GM10248 (cell line): ENCODE data around the gene PACSIN1.

Experiments used
- CTCF ChIA-PET: fragments of 300-600 bp; sonication (Branson Sonifier 250); formaldehyde crosslinking; extraction: SDS; loops from one replicate; lab custom pipeline; 2021; ENCODE audit warnings: antibody characterized with exemption; lab: Yijun Ruan, JAX
- POLR2A ChIA-PET: fragments of 350-650 bp; sonication (Branson Sonifier 250); formaldehyde crosslinking; extraction: SDS; loops from one replicate; lab custom pipeline; 2020; ENCODE audit warnings: antibody characterized with exemption; lab: Yijun Ruan, JAX
- DNase-seq: peaks from one replicate; pipeline ENCODE4 v3.0.0; 2012; ENCODE audit errors: extremely low spot score
- TF ChIP-seq, protein P1 (sequence below): IDR thresholded peaks from 2 replicates; pipeline ENCODE4 v1.5.1; 2012; ENCODE audit warnings: mild to moderate bottlenecking, low read depth; ENCODE audit errors: extremely low read depth, missing control alignments, control extremely low read depth

PACSIN1 gene

GRCh38 chr6:34515473-34516387, 49.9 kb downstream of the PACSIN1 start:
- POLR2A ChIA-PET = no interaction called here
- CTCF ChIA-PET = no interaction called here
- no peak for DNase-seq
- TF ChIP-seq, protein P1, sequence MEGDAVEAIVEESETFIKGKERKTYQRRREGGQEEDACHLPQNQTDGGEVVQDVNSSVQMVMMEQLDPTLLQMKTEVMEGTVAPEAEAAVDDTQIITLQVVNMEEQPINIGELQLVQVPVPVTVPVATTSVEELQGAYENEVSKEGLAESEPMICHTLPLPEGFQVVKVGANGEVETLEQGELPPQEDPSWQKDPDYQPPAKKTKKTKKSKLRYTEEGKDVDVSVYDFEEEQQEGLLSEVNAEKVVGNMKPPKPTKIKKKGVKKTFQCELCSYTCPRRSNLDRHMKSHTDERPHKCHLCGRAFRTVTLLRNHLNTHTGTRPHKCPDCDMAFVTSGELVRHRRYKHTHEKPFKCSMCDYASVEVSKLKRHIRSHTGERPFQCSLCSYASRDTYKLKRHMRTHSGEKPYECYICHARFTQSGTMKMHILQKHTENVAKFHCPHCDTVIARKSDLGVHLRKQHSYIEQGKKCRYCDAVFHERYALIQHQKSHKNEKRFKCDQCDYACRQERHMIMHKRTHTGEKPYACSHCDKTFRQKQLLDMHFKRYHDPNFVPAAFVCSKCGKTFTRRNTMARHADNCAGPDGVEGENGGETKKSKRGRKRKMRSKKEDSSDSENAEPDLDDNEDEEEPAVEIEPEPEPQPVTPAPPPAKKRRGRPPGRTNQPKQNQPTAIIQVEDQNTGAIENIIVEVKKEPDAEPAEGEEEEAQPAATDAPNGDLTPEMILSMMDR = no peak

GRCh38 chr6:34516391-34517324, 50.8 kb downstream of the PACSIN1 start:
- POLR2A ChIA-PET = no interaction called here
- CTCF ChIA-PET = no interaction called here
- TF ChIP-seq, protein P1 = no peak
- DNase-seq = no peak

GRCh38 chr6:34517461-34517881, 51.6 kb downstream of the PACSIN1 start:
- POLR2A ChIA-PET = no interaction called here
- TF ChIP-seq, protein P1 = no peak
- CTCF ChIA-PET = no interaction called here
- no peak for DNase-seq

- TF ChIP-seq, protein P1 = no peak
- no peak for DNase-seq
- ChIA-PET POLR2A (no interaction called here), CTCF (no interaction called here)
Observed at GRCh38 chr6:34517966-34518365, 52.1 kb downstream of the PACSIN1 start.

DNA sequence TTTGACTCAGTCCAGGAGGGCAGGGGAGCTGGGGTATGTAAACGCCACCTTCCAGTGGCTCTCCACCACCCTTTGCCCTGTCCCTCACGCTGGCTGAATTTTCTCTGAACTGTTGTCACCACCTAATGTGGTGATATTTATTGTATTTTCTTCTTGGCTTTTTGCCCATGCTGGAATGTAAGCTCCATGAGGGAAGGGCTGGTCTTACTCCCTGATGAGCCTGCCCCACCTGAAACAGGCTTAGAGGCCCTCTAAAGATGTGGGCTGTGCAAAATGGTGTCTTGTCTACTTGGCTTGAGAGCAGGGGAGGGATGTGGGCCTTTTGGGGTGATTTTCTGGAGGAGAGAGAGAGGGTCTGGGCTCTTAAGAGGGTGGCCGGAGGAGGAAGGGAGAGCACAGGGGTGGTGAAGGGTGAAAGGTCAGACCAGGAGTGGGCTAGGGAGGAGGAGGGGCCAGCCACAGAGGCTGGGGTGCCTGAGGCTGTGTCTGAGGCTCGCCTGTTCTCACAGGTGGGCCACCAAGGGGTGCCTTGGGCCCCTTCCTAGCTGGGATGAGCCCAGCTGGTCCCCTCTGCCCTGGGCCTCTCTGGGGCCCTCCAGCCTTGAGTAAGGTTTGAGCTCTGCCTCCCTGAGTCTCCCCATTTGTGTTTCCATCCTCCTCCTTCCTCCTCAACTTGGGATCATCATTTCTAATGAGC, 52.9 kb downstream of the PACSIN1 start:
- ChIA-PET CTCF (no interaction called here), POLR2A (no interaction called here)

More for the DNA sequence above, 52.9 kb downstream of the PACSIN1 start:
- TF ChIP-seq, protein P1 = no peak
- no peak for DNase-seq
